Suprapubic skin (tissue), 4 donors: ENCODE data around the gene C14orf180. TPM values are rescaled to one million over a fixed set of nuclear protein-coding genes. Genes with fewer than 3 reads are reported as not detected.
A peak's percentile ranks its signal among the peaks of the same experiment; 100 is the strongest.

Experiments
- DNase-seq, 2 donors: peaks; one replicate each; pipeline ENCODE4 v3.0.0-alpha.2; 2019; ENCODE audit warnings: low spot score in 2 of 2
- H3K27ac ChIP-seq: fragments of 200-600 bp; sonication (generic); one replicate; pipeline ENCODE4 v1.5.1; 2019
- H3K27me3 ChIP-seq: fragments of 200-600 bp; sonication (generic); one replicate; pipeline ENCODE4 v1.5.1; 2019
- H3K36me3 ChIP-seq: fragments of 200-600 bp; sonication (generic); one replicate; pipeline ENCODE4 v1.5.1; 2019
- H3K4me1 ChIP-seq: fragments of 200-600 bp; sonication (generic); one replicate; pipeline ENCODE4 v1.5.1; 2019
- H3K4me3 ChIP-seq: fragments of 200-600 bp; sonication (generic); one replicate; pipeline ENCODE4 v1.5.1; 2019; ENCODE audit warnings: mild to moderate bottlenecking
- H3K9me3 ChIP-seq: fragments of 200-600 bp; sonication (generic); one replicate; pipeline ENCODE4 v1.5.1; 2019
- CTCF ChIP-seq, 2 donors: fragments of 200-600 bp in 1 of 2; fragments of 450-650 bp in 1 of 2; sonication (generic) in 1 of 2; IDR thresholded peaks; one replicate each; pipeline ENCODE4 v1.5.1; 2016 to 2019; ENCODE audit warnings: antibody characterized with exemption in 2 of 2, mild to moderate bottlenecking in 1 of 2, moderate library complexity in 1 of 2
- EP300 ChIP-seq: sonication (generic); formaldehyde crosslinking; IDR thresholded peaks from one replicate; pipeline ENCODE4 v1.6.1; 2017; ENCODE audit warnings: antibody characterized with exemption
- POLR2A ChIP-seq, 2 donors: fragments of 450-650 bp; IDR thresholded peaks; one replicate each; pipeline ENCODE4 v1.6.1; 2017; ENCODE audit warnings: antibody characterized with exemption in 2 of 2, mild to moderate bottlenecking in 2 of 2, moderate library complexity in 2 of 2
- POLR2AphosphoS5 ChIP-seq, 3 donors: sonication (generic); formaldehyde crosslinking; IDR thresholded peaks; one replicate each; pipeline ENCODE4 v1.6.1; 2017; ENCODE audit warnings: antibody characterized with exemption in 3 of 3
- WGBS: methylation state at CpG from one replicate; pipeline ENCODE4 v1.1.5; 2018; 5-methylcytosine and 5-hydroxymethylcytosine counted together
- total RNA-seq, 4 donors: library from RNA; depleted of rRNA; stranded (reverse); fragments of >200 nt; gene quantifications; one replicate each; pipeline ENCODE4 v1.1.0, GENCODE V29; 2016

The C14orf180 gene
- 1 to 10 TPM in 1 of 4 donors, under 1 TPM in 1, not detected in 2; 0.30 to 3.9 TPM for total RNA-seq

GRCh38 chr14:104579507-104579906, at the start of gene C14orf180:
Gene C14orf180, plus strand, starts transcription at chr14:104579764. Its CDS starts 6,667 bp downstream, at chr14:104586431.
- H3K4me1 ChIP-seq, result peaks cover 21% of the 10 kb centered on the region
- H3K36me3 ChIP-seq, result no peaks in the 10 kb centered on the region
- DNase-seq, result no peak
- 41% methylated on average over 5 of the region's 17 CpGs for WGBS
- TF ChIP-seq POLR2A (IDR thresholded peaks at IDR 0.05) (no peak), EP300 (no peak), CTCF (IDR thresholded peaks at IDR 0.05) (no peak), POLR2AphosphoS5 (IDR thresholded peaks at IDR 0.05) (no peak)
- H3K27me3 ChIP-seq, result peaks cover 94% of the 10 kb centered on the region
- no peak within 1 kb of the TSS for H3K4me3 ChIP-seq
- no peak within 1 kb of the TSS for H3K27ac ChIP-seq
- H3K9me3 ChIP-seq, result no peaks in the 10 kb centered on the region

- peak in 1 of 2 donors; percentile 54 for DNase-seq
- 84% methylated on average over 5 of the region's 10 CpGs for WGBS
- Histone ChIP-seq H3K9me3 (no peaks in the 10 kb centered on the region), H3K4me3 (no peak overlapping the region), H3K27me3 (peaks cover 3% of the 10 kb centered on the region), H3K36me3 (no peaks in the 10 kb centered on the region), H3K4me1 (no peaks in the 10 kb centered on the region), H3K27ac (no peak overlapping the region)
- TF ChIP-seq POLR2A (IDR thresholded peaks at IDR 0.05), result no peak
- TF ChIP-seq POLR2AphosphoS5 (IDR thresholded peaks at IDR 0.05), result no peak
- TF ChIP-seq CTCF (IDR thresholded peaks at IDR 0.05), result no peak
- no peak for TF ChIP-seq EP300
Measured at GRCh38 chr14:104530646-104531045, 48.9 kb upstream of the C14orf180 start.

GRCh38 chr14:104531421-104532190, 48.0 kb upstream of the C14orf180 start:
- Histone ChIP-seq H3K4me1 (no peaks in the 10 kb centered on the region), H3K36me3 (no peaks in the 10 kb centered on the region), H3K27me3 (peaks cover 3% of the 10 kb centered on the region), H3K4me3 (no peak overlapping the region), H3K27ac (no peak overlapping the region), H3K9me3 (no peaks in the 10 kb centered on the region)
- WGBS, result 60% methylated on average over 16 of the region's 19 CpGs
- no peak for TF ChIP-seq POLR2A (IDR thresholded peaks at IDR 0.05)
- no peak for TF ChIP-seq EP300
- no peak for TF ChIP-seq CTCF (IDR thresholded peaks at IDR 0.05)
- TF ChIP-seq POLR2AphosphoS5 (IDR thresholded peaks at IDR 0.05), result no peak
- peak in 1 of 2 donors; percentile 37 for DNase-seq

GRCh38 chr14:104532191-104532555, 47.4 kb upstream of the C14orf180 start:
- WGBS, result 54% methylated on average over 3 of the region's 3 CpGs
- H3K9me3 ChIP-seq, result no peaks in the 10 kb centered on the region
- H3K4me3 ChIP-seq, result no peak overlapping the region
- TF ChIP-seq POLR2A (IDR thresholded peaks at IDR 0.05), result no peak
- TF ChIP-seq POLR2AphosphoS5 (IDR thresholded peaks at IDR 0.05), result no peak
- TF ChIP-seq EP300, result no peak
- TF ChIP-seq CTCF (IDR thresholded peaks at IDR 0.05), result no peak
- H3K27me3 ChIP-seq, result peaks cover 3% of the 10 kb centered on the region
- H3K36me3 ChIP-seq, result no peaks in the 10 kb centered on the region
- no peak overlapping the region for H3K27ac ChIP-seq
- no peak for DNase-seq
- H3K4me1 ChIP-seq, result no peaks in the 10 kb centered on the region

- Histone ChIP-seq H3K4me3 (no peak overlapping the region), H3K9me3 (no peaks in the 10 kb centered on the region), H3K27ac (no peak overlapping the region), H3K36me3 (no peaks in the 10 kb centered on the region), H3K27me3 (peaks cover under 1% of the 10 kb centered on the region), H3K4me1 (no peaks in the 10 kb centered on the region)
- no peak for DNase-seq
- 61% methylated on average over 3 of the region's 3 CpGs for WGBS
- TF ChIP-seq CTCF (IDR thresholded peaks at IDR 0.05) (no peak), POLR2A (IDR thresholded peaks at IDR 0.05) (no peak), EP300 (no peak), POLR2AphosphoS5 (IDR thresholded peaks at IDR 0.05) (no peak)
Measured at GRCh38 chr14:104534036-104534435, 45.5 kb upstream of the C14orf180 start.
